Memory B cell (primary cell): ENCODE measurements around the gene ARSG.

Experiments used
- ATAC-seq: fragments of 150-1000 bp; cut with Tn5 transposase; 2 replicates; pipeline ENCODE4 v1.10.0; 2021; ENCODE audit warnings: low read depth, mild to moderate bottlenecking, moderate library complexity
- DNase-seq, 2 donors: peaks; one replicate each; pipeline ENCODE4 v3.0.0; 2022; ENCODE audit warnings: low spot score in 2 of 2
- H3K27ac Mint-ChIP-seq: one replicate; pipeline ENCODE4 v1.8.0; 2022; ENCODE audit warnings: mild to moderate bottlenecking, moderate library complexity, mixed read lengths
- H3K27me3 Mint-ChIP-seq: one replicate; pipeline ENCODE4 v1.8.0; 2022; ENCODE audit warnings: mixed read lengths
- H3K36me3 Mint-ChIP-seq: one replicate; pipeline ENCODE4 v1.8.0; 2022; ENCODE audit warnings: mild to moderate bottlenecking, mixed read lengths
- H3K4me1 Mint-ChIP-seq: one replicate; pipeline ENCODE4 v1.8.0; 2022; ENCODE audit warnings: mixed read lengths
- H3K4me3 Mint-ChIP-seq: one replicate; pipeline ENCODE4 v1.8.0; 2022; ENCODE audit warnings: mild to moderate bottlenecking, moderate library complexity, mixed read lengths
- H3K9me3 Mint-ChIP-seq: one replicate; pipeline ENCODE4 v1.8.0; 2022; ENCODE audit warnings: mixed read lengths

ARSG gene

GRCh38 chr17:68291836-68292688 lies 767 bp downstream of the ARSG start:
- Mint-ChIP-seq H3K27me3 (no peaks in the 10 kb centered on the region), H3K36me3 (peaks cover 2% of the 10 kb centered on the region), H3K4me3 (peak overlapping the region; percentile 89), H3K4me1 (peaks cover 30% of the 10 kb centered on the region), H3K9me3 (no peaks in the 10 kb centered on the region), H3K27ac (peak overlapping the region; percentile 98)
- peak; percentile 73 for ATAC-seq
- DNase-seq: peak; percentile 90 to 94

- no peak for DNase-seq
- Mint-ChIP-seq H3K9me3 (no peaks in the 10 kb centered on the region), H3K36me3 (peaks cover 2% of the 10 kb centered on the region), H3K27ac (peak overlapping the region; percentile 98), H3K4me1 (peaks cover 32% of the 10 kb centered on the region), H3K4me3 (peak overlapping the region; percentile 89), H3K27me3 (no peaks in the 10 kb centered on the region)
- ATAC-seq: no peak
Measured at GRCh38 chr17:68292689-68293040, 1.4 kb downstream of the ARSG start.

GRCh38 chr17:68293490-68294195 lies 2.3 kb downstream of the ARSG start:
- H3K36me3 Mint-ChIP-seq: peaks cover 2% of the 10 kb centered on the region
- no peaks in the 10 kb centered on the region for H3K9me3 Mint-ChIP-seq
- ATAC-seq (no peak), DNase-seq (no peak)
- H3K4me3 Mint-ChIP-seq: no peak overlapping the region
- no peak overlapping the region for H3K27ac Mint-ChIP-seq
- no peaks in the 10 kb centered on the region for H3K27me3 Mint-ChIP-seq
- peaks cover 25% of the 10 kb centered on the region for H3K4me1 Mint-ChIP-seq

- ATAC-seq (no peak), DNase-seq (no peak)
- Mint-ChIP-seq H3K27me3 (no peaks in the 10 kb centered on the region), H3K27ac (no peak overlapping the region), H3K4me3 (no peak overlapping the region), H3K9me3 (no peaks in the 10 kb centered on the region), H3K36me3 (peaks cover 2% of the 10 kb centered on the region), H3K4me1 (peaks cover 22% of the 10 kb centered on the region)
Measured at GRCh38 chr17:68294196-68294555, 2.9 kb downstream of the ARSG start.

GRCh38 chr17:68294617-68295016 lies 3.3 kb downstream of the ARSG start:
- DNase-seq (no peak), ATAC-seq (no peak)
- Mint-ChIP-seq H3K4me1 (peaks cover 21% of the 10 kb centered on the region), H3K9me3 (no peaks in the 10 kb centered on the region), H3K27ac (no peak overlapping the region), H3K4me3 (no peak overlapping the region), H3K27me3 (no peaks in the 10 kb centered on the region), H3K36me3 (peaks cover 2% of the 10 kb centered on the region)

GRCh38 chr17:68295086-68295485 lies 3.8 kb downstream of the ARSG start:
- no peaks in the 10 kb centered on the region for H3K9me3 Mint-ChIP-seq
- ATAC-seq (no peak), DNase-seq (no peak)
- H3K36me3 Mint-ChIP-seq: peaks cover 2% of the 10 kb centered on the region
- peaks cover 17% of the 10 kb centered on the region for H3K4me1 Mint-ChIP-seq
- no peak overlapping the region for H3K4me3 Mint-ChIP-seq
- no peaks in the 10 kb centered on the region for H3K27me3 Mint-ChIP-seq
- H3K27ac Mint-ChIP-seq: no peak overlapping the region

GRCh38 chr17:68296217-68297191 lies 5.2 kb downstream of the ARSG start:
- no peak for ATAC-seq
- no peak overlapping the region for H3K27ac Mint-ChIP-seq
- no peak overlapping the region for H3K4me3 Mint-ChIP-seq
- no peaks in the 10 kb centered on the region for H3K27me3 Mint-ChIP-seq
- H3K9me3 Mint-ChIP-seq: no peaks in the 10 kb centered on the region
- no peak for DNase-seq
- H3K4me1 Mint-ChIP-seq: peaks cover 13% of the 10 kb centered on the region
- H3K36me3 Mint-ChIP-seq: peaks cover 2% of the 10 kb centered on the region

GRCh38 chr17:68297195-68297594 lies 5.9 kb downstream of the ARSG start:
- Mint-ChIP-seq H3K4me1 (peaks cover 16% of the 10 kb centered on the region), H3K36me3 (peaks cover 5% of the 10 kb centered on the region), H3K4me3 (no peak overlapping the region), H3K27ac (no peak overlapping the region), H3K9me3 (no peaks in the 10 kb centered on the region), H3K27me3 (no peaks in the 10 kb centered on the region)
- DNase-seq (no peak), ATAC-seq (no peak)

- Mint-ChIP-seq H3K27me3 (no peaks in the 10 kb centered on the region), H3K36me3 (peaks cover 5% of the 10 kb centered on the region), H3K9me3 (no peaks in the 10 kb centered on the region), H3K4me3 (no peak overlapping the region), H3K27ac (no peak overlapping the region), H3K4me1 (peaks cover 14% of the 10 kb centered on the region)
- ATAC-seq (no peak), DNase-seq (no peak)
Measured at GRCh38 chr17:68298601-68299000, 7.3 kb downstream of the ARSG start.

- H3K27ac Mint-ChIP-seq: no peak overlapping the region
- H3K9me3 Mint-ChIP-seq: no peaks in the 10 kb centered on the region
- DNase-seq: no peak
- no peak for ATAC-seq
- H3K36me3 Mint-ChIP-seq: peaks cover 5% of the 10 kb centered on the region
- no peak overlapping the region for H3K4me3 Mint-ChIP-seq
- no peaks in the 10 kb centered on the region for H3K27me3 Mint-ChIP-seq
- H3K4me1 Mint-ChIP-seq: peaks cover 14% of the 10 kb centered on the region
Measured at GRCh38 chr17:68299817-68300216, 8.5 kb downstream of the ARSG start.

- Mint-ChIP-seq H3K9me3 (no peaks in the 10 kb centered on the region), H3K4me1 (peaks cover 9% of the 10 kb centered on the region), H3K27me3 (no peaks in the 10 kb centered on the region), H3K36me3 (peaks cover 4% of the 10 kb centered on the region), H3K4me3 (no peak overlapping the region), H3K27ac (no peak overlapping the region)
- ATAC-seq: no peak
- no peak for DNase-seq
Measured at GRCh38 chr17:68301438-68301959, 10.2 kb downstream of the ARSG start.

- no peak for ATAC-seq
- Mint-ChIP-seq H3K9me3 (no peaks in the 10 kb centered on the region), H3K36me3 (peaks cover 6% of the 10 kb centered on the region), H3K4me3 (no peak overlapping the region), H3K4me1 (peaks cover 5% of the 10 kb centered on the region), H3K27ac (no peak overlapping the region), H3K27me3 (no peaks in the 10 kb centered on the region)
- DNase-seq: no peak
Measured at GRCh38 chr17:68302066-68302564, 10.8 kb downstream of the ARSG start.

- no peak for ATAC-seq
- Mint-ChIP-seq H3K9me3 (no peaks in the 10 kb centered on the region), H3K4me3 (no peak overlapping the region), H3K4me1 (peaks cover 3% of the 10 kb centered on the region), H3K36me3 (peaks cover 9% of the 10 kb centered on the region), H3K27ac (no peak overlapping the region), H3K27me3 (no peaks in the 10 kb centered on the region)
- DNase-seq: no peak
Measured at GRCh38 chr17:68302666-68303065, 11.4 kb downstream of the ARSG start.
